Liver (tissue), 9 donors: Measurements from ENCODE around the gene CCDC9B. TPM values are rescaled to one million over a fixed set of nuclear protein-coding genes. Genes with fewer than 3 reads are reported as not detected.

Experiments used
- DNase-seq: peaks from one replicate; pipeline ENCODE4 v3.0.0-alpha.2; 2017; ENCODE audit warnings: low spot score
- H3K27ac ChIP-seq, 2 donors: one replicate each; pipeline ENCODE4 v1.7.0; 2013; ENCODE audit warnings: inconsistent platforms in 2 of 2, low read length in 2 of 2, control low read depth in 1 of 2, low read depth in 1 of 2, mild to moderate bottlenecking in 1 of 2
- H3K27me3 ChIP-seq, 4 donors: one replicate each; pipeline versions ENCODE4 v1.6.1 to v1.7.0; 2013; ENCODE audit warnings: low read length in 3 of 4, inconsistent platforms in 1 of 4, mild to moderate bottlenecking in 1 of 4, moderate library complexity in 1 of 4; ENCODE audit not compliant: control insufficient read depth in 4 of 4, insufficient read depth in 4 of 4
- H3K36me3 ChIP-seq, 4 donors: one replicate each; pipeline versions ENCODE4 v1.6.1 to v1.7.0; 2013; ENCODE audit warnings: low read length in 3 of 4, mild to moderate bottlenecking in 3 of 4, low read depth in 1 of 4, moderate library complexity in 1 of 4; ENCODE audit not compliant: control insufficient read depth in 4 of 4, insufficient read depth in 3 of 4
- H3K4me1 ChIP-seq, 4 donors: one replicate each; pipeline versions ENCODE4 v1.6.1 to v1.7.0; 2013; ENCODE audit warnings: low read length in 3 of 4, mild to moderate bottlenecking in 3 of 4, moderate library complexity in 1 of 4; ENCODE audit not compliant: control insufficient read depth in 4 of 4, insufficient read depth in 4 of 4
- H3K4me3 ChIP-seq, 3 donors: one replicate each; pipeline versions ENCODE4 v1.6.1 to v1.7.0; 2013; ENCODE audit warnings: low read length in 3 of 3, control low read depth in 1 of 3, low read depth in 1 of 3, mild to moderate bottlenecking in 1 of 3
- H3K9ac ChIP-seq, 2 donors: one replicate each; pipeline ENCODE4 v1.7.0; 2013; ENCODE audit warnings: low read length in 2 of 2, mild to moderate bottlenecking in 2 of 2, moderate library complexity in 2 of 2, control low read depth in 1 of 2, low read depth in 1 of 2
- H3K9me3 ChIP-seq, 4 donors: one replicate each; pipeline versions ENCODE4 v1.6.1 to v1.7.0; 2013; ENCODE audit warnings: low read length in 3 of 4; ENCODE audit not compliant: control insufficient read depth in 4 of 4
- EGR1 ChIP-seq, 2 donors: IDR thresholded peaks; 2 replicates each; pipeline ENCODE4 v1.6.1; 2016 to 2018; ENCODE audit warnings: antibody characterized with exemption in 2 of 2, low read depth in 2 of 2
- FOXA1 ChIP-seq: IDR thresholded peaks from 2 replicates; pipeline ENCODE4 v1.6.1; 2016; ENCODE audit warnings: antibody characterized with exemption
- FOXA2 ChIP-seq: IDR thresholded peaks from 2 replicates; pipeline ENCODE4 v1.6.1; 2016; ENCODE audit warnings: antibody characterized with exemption
- GABPA ChIP-seq, 2 donors: IDR thresholded peaks in 1 of 2; conservative IDR thresholded peaks in 1 of 2; 2 replicates each; pipeline ENCODE4 v1.6.1; 2016; ENCODE audit warnings: antibody characterized with exemption in 2 of 2, mild to moderate bottlenecking in 1 of 2, moderate library complexity in 1 of 2
- HNF4A ChIP-seq, 2 donors: conservative IDR thresholded peaks; 2 replicates each; pipeline ENCODE4 v1.6.1; 2016; ENCODE audit warnings: antibody characterized with exemption in 2 of 2, mild to moderate bottlenecking in 2 of 2
- HNF4G ChIP-seq: IDR thresholded peaks from 2 replicates; pipeline ENCODE4 v1.6.1; 2016; ENCODE audit warnings: antibody characterized with exemption
- JUND ChIP-seq, 2 donors: IDR thresholded peaks; 2 replicates each; pipeline ENCODE4 v1.6.1; 2016; ENCODE audit warnings: antibody characterized with exemption in 2 of 2
- RAD21 ChIP-seq, 2 donors: IDR thresholded peaks; 2 replicates each; pipeline ENCODE4 v1.6.1; 2016; ENCODE audit warnings: antibody characterized with exemption in 2 of 2, mild to moderate bottlenecking in 2 of 2
- SP1 ChIP-seq: IDR thresholded peaks from 2 replicates; pipeline ENCODE4 v1.6.1; 2018; ENCODE audit warnings: antibody characterized with exemption, mild to moderate bottlenecking
- WGBS: extraction: QIAGEN DNeasy Blood & Tissue Kit; methylation state at CpG from one replicate; pipeline ENCODE4 v1.1.7; 2013; 5-methylcytosine and 5-hydroxymethylcytosine counted together
- polyA plus RNA-seq, 2 donors: library from polyadenylated mRNA; stranded (reverse) in 1 of 2; unstranded in 1 of 2; fragments of 200-250 nt in 1 of 2; fragments of >200 nt in 1 of 2; fragmentation: Nextera tagmentation in 1 of 2; extraction: Ambion mirVana in 1 of 2; gene quantifications; one replicate each; pipeline versions ENCODE4 v1.2.1 to v1.2.3, GENCODE V29; 2013 to 2015
- total RNA-seq, 2 donors: library from RNA; depleted of rRNA; stranded (reverse); fragments of >200 nt; gene quantifications; one replicate each; pipeline ENCODE4 v1.2.3, GENCODE V29; 2014
- TF ChIP-seq, protein P1 (sequence below): IDR thresholded peaks from 2 replicates; pipeline ENCODE4 v1.6.1; 2016; ENCODE audit warnings: antibody characterized with exemption, mild to moderate bottlenecking
- TF ChIP-seq, protein P2 (sequence below): IDR thresholded peaks from 2 replicates; pipeline ENCODE4 v1.6.1; 2016; ENCODE audit warnings: antibody characterized with exemption
- TF ChIP-seq, protein P3 (sequence below): IDR thresholded peaks from 2 replicates; pipeline ENCODE4 v1.6.1; 2016; ENCODE audit warnings: antibody characterized with exemption
- TF ChIP-seq, protein P4 (sequence below): IDR thresholded peaks from 2 replicates; pipeline ENCODE4 v1.6.1; 2016; ENCODE audit warnings: antibody characterized with exemption
- TF ChIP-seq, protein P5 (sequence below): fragments of 150-350 bp; IDR thresholded peaks from 2 replicates; pipeline ENCODE4 v1.5.1; 2017; ENCODE audit warnings: improper control_type of control experiment, low read depth, low read length; ENCODE audit not compliant: missing input control
- donor health status: healthy.
- donor health status: healthy.
- donor health status: healthy.
- donor health status: healthy.
- donor health status: healthy.

CCDC9B gene
- total and polyA plus RNA-seq, 4 donors, result 0.43 to 4.4 (median 0.73) TPM

DNA sequence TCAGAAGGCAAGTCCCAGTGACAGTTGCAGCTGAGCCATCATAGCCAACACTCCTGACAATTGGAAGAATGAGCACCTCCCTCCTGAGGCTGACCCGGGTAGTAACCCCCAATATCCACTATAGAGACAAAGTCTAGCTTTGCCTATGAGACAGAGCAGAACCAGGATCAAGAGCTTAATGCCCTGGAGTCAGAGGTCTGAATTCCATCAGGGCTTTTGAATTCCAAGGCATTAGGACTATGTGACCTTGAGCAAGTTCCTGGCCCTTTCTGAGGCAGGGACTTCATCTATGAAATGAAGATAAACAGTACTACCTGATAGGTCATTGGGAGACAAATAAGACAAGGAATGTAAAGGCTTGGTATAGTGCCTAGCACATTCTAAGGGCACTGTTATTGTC lies 20.3 kb downstream of the CCDC9B start (continued):
- TF ChIP-seq, protein P1, sequence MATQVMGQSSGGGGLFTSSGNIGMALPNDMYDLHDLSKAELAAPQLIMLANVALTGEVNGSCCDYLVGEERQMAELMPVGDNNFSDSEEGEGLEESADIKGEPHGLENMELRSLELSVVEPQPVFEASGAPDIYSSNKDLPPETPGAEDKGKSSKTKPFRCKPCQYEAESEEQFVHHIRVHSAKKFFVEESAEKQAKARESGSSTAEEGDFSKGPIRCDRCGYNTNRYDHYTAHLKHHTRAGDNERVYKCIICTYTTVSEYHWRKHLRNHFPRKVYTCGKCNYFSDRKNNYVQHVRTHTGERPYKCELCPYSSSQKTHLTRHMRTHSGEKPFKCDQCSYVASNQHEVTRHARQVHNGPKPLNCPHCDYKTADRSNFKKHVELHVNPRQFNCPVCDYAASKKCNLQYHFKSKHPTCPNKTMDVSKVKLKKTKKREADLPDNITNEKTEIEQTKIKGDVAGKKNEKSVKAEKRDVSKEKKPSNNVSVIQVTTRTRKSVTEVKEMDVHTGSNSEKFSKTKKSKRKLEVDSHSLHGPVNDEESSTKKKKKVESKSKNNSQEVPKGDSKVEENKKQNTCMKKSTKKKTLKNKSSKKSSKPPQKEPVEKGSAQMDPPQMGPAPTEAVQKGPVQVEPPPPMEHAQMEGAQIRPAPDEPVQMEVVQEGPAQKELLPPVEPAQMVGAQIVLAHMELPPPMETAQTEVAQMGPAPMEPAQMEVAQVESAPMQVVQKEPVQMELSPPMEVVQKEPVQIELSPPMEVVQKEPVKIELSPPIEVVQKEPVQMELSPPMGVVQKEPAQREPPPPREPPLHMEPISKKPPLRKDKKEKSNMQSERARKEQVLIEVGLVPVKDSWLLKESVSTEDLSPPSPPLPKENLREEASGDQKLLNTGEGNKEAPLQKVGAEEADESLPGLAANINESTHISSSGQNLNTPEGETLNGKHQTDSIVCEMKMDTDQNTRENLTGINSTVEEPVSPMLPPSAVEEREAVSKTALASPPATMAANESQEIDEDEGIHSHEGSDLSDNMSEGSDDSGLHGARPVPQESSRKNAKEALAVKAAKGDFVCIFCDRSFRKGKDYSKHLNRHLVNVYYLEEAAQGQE, result no peak

DNA sequence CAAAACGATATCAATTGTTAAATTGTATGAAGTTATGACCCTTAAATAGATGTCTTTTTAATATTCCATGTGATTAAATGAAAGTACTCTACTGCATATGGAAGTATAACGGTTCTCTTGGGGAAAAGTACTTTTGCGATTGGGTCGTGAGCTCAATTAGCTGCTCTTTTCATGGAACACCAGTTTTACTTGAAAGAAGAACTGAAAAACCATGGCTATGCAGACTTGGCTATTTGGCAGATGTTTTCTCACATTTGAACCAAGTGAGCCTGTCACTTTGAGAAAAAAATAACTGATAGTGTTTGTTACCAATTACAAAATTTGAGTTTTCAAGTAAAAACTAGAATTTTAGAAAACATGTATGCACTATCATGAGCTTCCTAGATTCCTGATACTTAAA lies 23.2 kb downstream of the CCDC9B start:
- no peak for DNase-seq
- H3K27ac ChIP-seq, result no peak overlapping the region
- no peak overlapping the region for H3K4me3 ChIP-seq
- H3K27me3 ChIP-seq, result no peaks in the 10 kb centered on the region
- no peaks in the 10 kb centered on the region for H3K9me3 ChIP-seq
- H3K9ac ChIP-seq, result no peak overlapping the region
- 77% methylated on average over 4 of the region's 4 CpGs for WGBS
- H3K4me1 ChIP-seq, result no peaks in the 10 kb centered on the region
- TF ChIP-seq, protein P1, result no peak
- TF ChIP-seq RAD21 (IDR thresholded peaks at IDR 0.05) (no peak), HNF4G (no peak), FOXA2 (no peak), JUND (IDR thresholded peaks at IDR 0.05) (no peak), HNF4A (conservative IDR thresholded peaks at IDR 0.05) (no peak), SP1 (no peak)
- TF ChIP-seq, protein P2, sequence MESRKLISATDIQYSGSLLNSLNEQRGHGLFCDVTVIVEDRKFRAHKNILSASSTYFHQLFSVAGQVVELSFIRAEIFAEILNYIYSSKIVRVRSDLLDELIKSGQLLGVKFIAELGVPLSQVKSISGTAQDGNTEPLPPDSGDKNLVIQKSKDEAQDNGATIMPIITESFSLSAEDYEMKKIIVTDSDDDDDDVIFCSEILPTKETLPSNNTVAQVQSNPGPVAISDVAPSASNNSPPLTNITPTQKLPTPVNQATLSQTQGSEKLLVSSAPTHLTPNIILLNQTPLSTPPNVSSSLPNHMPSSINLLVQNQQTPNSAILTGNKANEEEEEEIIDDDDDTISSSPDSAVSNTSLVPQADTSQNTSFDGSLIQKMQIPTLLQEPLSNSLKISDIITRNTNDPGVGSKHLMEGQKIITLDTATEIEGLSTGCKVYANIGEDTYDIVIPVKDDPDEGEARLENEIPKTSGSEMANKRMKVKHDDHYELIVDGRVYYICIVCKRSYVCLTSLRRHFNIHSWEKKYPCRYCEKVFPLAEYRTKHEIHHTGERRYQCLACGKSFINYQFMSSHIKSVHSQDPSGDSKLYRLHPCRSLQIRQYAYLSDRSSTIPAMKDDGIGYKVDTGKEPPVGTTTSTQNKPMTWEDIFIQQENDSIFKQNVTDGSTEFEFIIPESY, result no peak
- H3K36me3 ChIP-seq, result no peaks in the 10 kb centered on the region

DNA sequence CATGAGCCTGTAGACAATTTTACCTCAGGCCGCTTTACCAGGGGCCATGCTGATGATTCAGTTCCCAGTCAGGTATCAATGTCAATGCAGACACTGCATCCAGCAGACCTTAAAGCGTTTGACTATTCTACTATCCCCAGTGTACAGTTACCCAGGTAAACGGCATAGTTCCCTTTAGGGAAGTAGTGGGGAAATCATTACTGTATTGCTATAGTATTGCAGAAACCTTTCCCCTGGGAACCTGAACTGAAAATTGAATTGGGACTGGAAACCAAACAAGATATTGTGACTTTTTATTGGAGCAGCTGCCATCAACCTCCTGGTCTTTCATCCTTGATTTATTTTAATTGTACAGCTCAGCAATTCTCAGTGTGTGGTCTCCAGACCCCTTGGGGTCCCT lies 23.8 kb downstream of the CCDC9B start:
- TF ChIP-seq EGR1 (IDR thresholded peaks at IDR 0.05; ENCODE audit: low read depth in 2 of 2) (no peak), RAD21 (IDR thresholded peaks at IDR 0.05) (no peak), FOXA2 (no peak), HNF4G (no peak), FOXA1 (no peak), GABPA (IDR thresholded peaks at IDR 0.05 in 1 of 2, conservative IDR thresholded peaks at IDR 0.05 in 1 of 2) (no peak), JUND (IDR thresholded peaks at IDR 0.05) (no peak)
- TF ChIP-seq, protein P3, sequence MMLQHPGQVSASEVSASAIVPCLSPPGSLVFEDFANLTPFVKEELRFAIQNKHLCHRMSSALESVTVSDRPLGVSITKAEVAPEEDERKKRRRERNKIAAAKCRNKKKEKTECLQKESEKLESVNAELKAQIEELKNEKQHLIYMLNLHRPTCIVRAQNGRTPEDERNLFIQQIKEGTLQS, result no peak
- TF ChIP-seq, protein P4, sequence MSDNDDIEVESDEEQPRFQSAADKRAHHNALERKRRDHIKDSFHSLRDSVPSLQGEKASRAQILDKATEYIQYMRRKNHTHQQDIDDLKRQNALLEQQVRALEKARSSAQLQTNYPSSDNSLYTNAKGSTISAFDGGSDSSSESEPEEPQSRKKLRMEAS, result no peak
- TF ChIP-seq, protein P5, sequence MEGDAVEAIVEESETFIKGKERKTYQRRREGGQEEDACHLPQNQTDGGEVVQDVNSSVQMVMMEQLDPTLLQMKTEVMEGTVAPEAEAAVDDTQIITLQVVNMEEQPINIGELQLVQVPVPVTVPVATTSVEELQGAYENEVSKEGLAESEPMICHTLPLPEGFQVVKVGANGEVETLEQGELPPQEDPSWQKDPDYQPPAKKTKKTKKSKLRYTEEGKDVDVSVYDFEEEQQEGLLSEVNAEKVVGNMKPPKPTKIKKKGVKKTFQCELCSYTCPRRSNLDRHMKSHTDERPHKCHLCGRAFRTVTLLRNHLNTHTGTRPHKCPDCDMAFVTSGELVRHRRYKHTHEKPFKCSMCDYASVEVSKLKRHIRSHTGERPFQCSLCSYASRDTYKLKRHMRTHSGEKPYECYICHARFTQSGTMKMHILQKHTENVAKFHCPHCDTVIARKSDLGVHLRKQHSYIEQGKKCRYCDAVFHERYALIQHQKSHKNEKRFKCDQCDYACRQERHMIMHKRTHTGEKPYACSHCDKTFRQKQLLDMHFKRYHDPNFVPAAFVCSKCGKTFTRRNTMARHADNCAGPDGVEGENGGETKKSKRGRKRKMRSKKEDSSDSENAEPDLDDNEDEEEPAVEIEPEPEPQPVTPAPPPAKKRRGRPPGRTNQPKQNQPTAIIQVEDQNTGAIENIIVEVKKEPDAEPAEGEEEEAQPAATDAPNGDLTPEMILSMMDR, result no peak
- TF ChIP-seq, protein P2, result no peak
- Histone ChIP-seq H3K27me3 (no peaks in the 10 kb centered on the region), H3K36me3 (no peaks in the 10 kb centered on the region), H3K9ac (no peak overlapping the region), H3K9me3 (no peaks in the 10 kb centered on the region), H3K27ac (no peak overlapping the region), H3K4me3 (no peak overlapping the region), H3K4me1 (no peaks in the 10 kb centered on the region)
- 81% methylated on average over 3 of the region's 3 CpGs for WGBS
- no peak for DNase-seq
